HL-60 (cell line): Measurements from ENCODE around the gene CLOCK.

Source experiments
- DNase-seq, 2 experiments: peaks; one replicate each; pipeline ENCODE4 v3.0.0-alpha.2; 2010 to 2020; ENCODE audit warnings: low read depth in 1 of 2, low spot score in 1 of 2
- H3K27ac ChIP-seq: fragments of 250-450 bp; sonication (Bioruptor Pico); replicated peaks from 2 replicates; pipeline ENCODE4 v1.5.1; 2020; ENCODE audit warnings: mild to moderate bottlenecking, moderate library complexity
- H3K27me3 ChIP-seq: fragments of 250-450 bp; sonication (Bioruptor Pico); 2 replicates; pipeline ENCODE4 v1.5.1; 2021; ENCODE audit warnings: mild to moderate bottlenecking, moderate library complexity; ENCODE audit not compliant: insufficient read depth, poor library complexity, severe bottlenecking
- H3K4me3 ChIP-seq: replicated peaks from 2 replicates; pipeline ENCODE4 v1.5.1; 2011; ENCODE audit warnings: mild to moderate bottlenecking, control low read depth, low read length; ENCODE audit not compliant: insufficient read depth
- CTCF ChIP-seq: IDR thresholded peaks from one replicate; pipeline ENCODE4 v1.5.1; 2011; ENCODE audit warnings: low read length, control low read depth, inconsistent platforms; ENCODE audit not compliant: insufficient read depth
- GABPA ChIP-seq: IDR thresholded peaks from 2 replicates; pipeline ENCODE4 v1.6.1; 2012; ENCODE audit warnings: low read depth
- POLR2AphosphoS5 ChIP-seq: IDR thresholded peaks from 2 replicates; pipeline ENCODE4 v1.6.1; 2012; ENCODE audit warnings: low read depth
- REST ChIP-seq: IDR thresholded peaks from 2 replicates; pipeline ENCODE4 v1.6.1; 2012; ENCODE audit warnings: low read depth; ENCODE audit not compliant: insufficient replicate concordance
- SPI1 ChIP-seq: IDR thresholded peaks from 2 replicates; pipeline ENCODE4 v1.6.1; 2012; ENCODE audit warnings: low read depth, mild to moderate bottlenecking, borderline replicate concordance

The CLOCK gene

GRCh38 chr4:55381502-55381901 lies 165.2 kb downstream of the CLOCK start:
- no peak overlapping the region for H3K27ac ChIP-seq
- no peak overlapping the region for H3K4me3 ChIP-seq
- no peak for DNase-seq
- H3K27me3 ChIP-seq, result no peaks in the 10 kb centered on the region
- TF ChIP-seq CTCF, result no peak

GRCh38 chr4:55380576-55380975 lies 166.1 kb downstream of the CLOCK start:
- no peak for DNase-seq
- Histone ChIP-seq H3K4me3 (no peak overlapping the region), H3K27ac (no peak overlapping the region), H3K27me3 (no peaks in the 10 kb centered on the region)
- TF ChIP-seq CTCF (no peak), REST (no peak), POLR2AphosphoS5 (no peak), SPI1 (no peak)

GRCh38 chr4:55378617-55379467 lies 167.9 kb downstream of the CLOCK start:
- Histone ChIP-seq H3K27me3 (no peaks in the 10 kb centered on the region), H3K4me3 (no peak overlapping the region), H3K27ac (no peak overlapping the region)
- no peak for DNase-seq
- TF ChIP-seq CTCF (no peak), SPI1 (no peak), REST (no peak), GABPA (no peak), POLR2AphosphoS5 (no peak)
